ENCODE measurements around the gene DSN1.
A peak's percentile ranks its signal among the peaks of the same experiment; 100 is the strongest.

The DSN1 gene

GRCh38 chr20:36794116-36794474, 20.5 kb upstream of the DSN1 start:
- no peak for DNase-seq

- DNase-seq, result no peak
These were observed 19.9 kb upstream of the DSN1 start for GRCh38 chr20:36793294-36794115.

GRCh38 chr20:36792422-36792821, 18.9 kb upstream of the DSN1 start:
- peak; percentile 6 to 20 for DNase-seq

GRCh38 chr20:36791862-36792261, 18.3 kb upstream of the DSN1 start:
- no peak for DNase-seq

GRCh38 chr20:36786663-36787062, 13.1 kb upstream of the DSN1 start:
- no peak for DNase-seq

- DNase-seq, result no peak
These were observed 12.7 kb upstream of the DSN1 start for GRCh38 chr20:36786246-36786645.

GRCh38 chr20:36785308-36785707, 11.7 kb upstream of the DSN1 start:
- DNase-seq, result no peak

- DNase-seq, result no peak
These were observed 11.3 kb upstream of the DSN1 start for GRCh38 chr20:36784900-36785299.

GRCh38 chr20:36784116-36784515, 10.6 kb upstream of the DSN1 start:
- no peak for DNase-seq

GRCh38 chr20:36779656-36780025, 6.1 kb upstream of the DSN1 start:
- no peak for DNase-seq

- DNase-seq, result no peak
These were observed 5.5 kb upstream of the DSN1 start for GRCh38 chr20:36778831-36779655.

- DNase-seq, result no peak
These were observed 4.0 kb upstream of the DSN1 start for GRCh38 chr20:36777576-36777975.

- DNase-seq, result no peak
These were observed 3.6 kb upstream of the DSN1 start for GRCh38 chr20:36777167-36777566.

- no peak for DNase-seq
These were observed 2.3 kb upstream of the DSN1 start for GRCh38 chr20:36775826-36776225.

GRCh38 chr20:36775196-36775595, 1.6 kb upstream of the DSN1 start:
- no peak for DNase-seq

GRCh38 chr20:36773107-36773596, 411 bp downstream of the DSN1 start:
- no peak for DNase-seq

- DNase-seq, result no peak
These were observed 2.9 kb downstream of the DSN1 start for GRCh38 chr20:36770680-36771079.

GRCh38 chr20:36768768-36769430, 4.7 kb downstream of the DSN1 start:
- DNase-seq, result no peak

- no peak for DNase-seq
These were observed 12.4 kb downstream of the DSN1 start for GRCh38 chr20:36761125-36761524.

- DNase-seq, result no peak
These were observed 12.9 kb downstream of the DSN1 start for GRCh38 chr20:36760647-36761046.

GRCh38 chr20:36758276-36758675, 15.3 kb downstream of the DSN1 start:
- DNase-seq, result no peak

- no peak for DNase-seq
These were observed 17.1 kb downstream of the DSN1 start for GRCh38 chr20:36756496-36756895.

GRCh38 chr20:36754656-36755222, 18.8 kb downstream of the DSN1 start:
- peak; percentile 42 to 69 for DNase-seq
